BJ (cell line): ENCODE data around the gene SOS1. TPM values are rescaled to one million over a fixed set of nuclear protein-coding genes. Genes with fewer than 3 reads are reported as not detected.

Source experiments
- CTCF ChIA-PET: fragments of 350-600 bp; formaldehyde crosslinking; extraction: SDS; loops from one replicate; lab custom pipeline; 2021; ENCODE audit warnings: antibody characterized with exemption, inconsistent platforms; lab: Yijun Ruan, JAX
- POLR2A ChIA-PET: fragments of 300-600 bp; sonication (Branson Sonifier 250); formaldehyde crosslinking; extraction: SDS; loops from one replicate; lab custom pipeline; 2021; ENCODE audit warnings: antibody characterized with exemption; lab: Charles Lee
- DNase-seq: peaks from one replicate; pipeline ENCODE4 v3.0.0-alpha.2; 2011; ENCODE audit warnings: low read depth
- H3K27me3 ChIP-seq: 2 replicates; pipeline ENCODE4 v1.6.0; 2011; ENCODE audit warnings: low read length; ENCODE audit not compliant: control insufficient read depth, insufficient read depth
- H3K36me3 ChIP-seq: 2 replicates; pipeline ENCODE4 v1.5.1; 2011; ENCODE audit warnings: low read length; ENCODE audit not compliant: control insufficient read depth, insufficient read depth
- H3K4me3 ChIP-seq: 2 replicates; pipeline ENCODE4 v1.5.1; 2011; ENCODE audit warnings: low read depth, mild to moderate bottlenecking, control low read depth, low read length
- polyA plus RNA-seq: library from polyadenylated mRNA; depleted of rRNA; stranded (reverse); fragments of >200 nt; gene quantifications from 2 replicates; pipeline ENCODE4 v1.2.3, GENCODE V29; 2011
- TF ChIP-seq, protein P1 (sequence below): IDR thresholded peaks from 2 replicates; pipeline ENCODE4 v1.5.1; 2011; ENCODE audit warnings: low read depth, mild to moderate bottlenecking, control low read depth, inconsistent platforms, low read length, moderate library complexity; ENCODE audit not compliant: insufficient read depth

The SOS1 gene
- polyA plus RNA-seq, 1 experiment, result 12.9 TPM

DNA sequence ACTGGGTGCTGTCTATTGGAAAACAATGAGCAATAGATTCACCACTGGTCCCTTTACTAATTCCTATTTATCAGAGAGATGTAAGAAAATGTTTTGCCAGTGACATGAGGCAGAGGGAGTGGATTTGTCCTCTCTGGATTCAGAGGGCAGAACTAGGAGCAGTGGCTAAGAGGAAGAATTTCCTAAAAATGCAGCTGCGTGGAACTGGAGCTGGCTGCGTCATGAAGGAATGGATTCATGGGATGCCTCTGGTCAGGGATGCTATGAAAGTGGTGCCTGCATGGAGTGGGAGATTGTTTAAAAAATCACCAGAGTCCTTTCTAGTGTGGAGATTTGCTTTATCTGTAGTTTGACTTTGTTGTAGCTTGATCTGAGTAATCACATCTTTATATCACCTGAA is 152.8 kb downstream of the SOS1 start:
- TF ChIP-seq, protein P1, sequence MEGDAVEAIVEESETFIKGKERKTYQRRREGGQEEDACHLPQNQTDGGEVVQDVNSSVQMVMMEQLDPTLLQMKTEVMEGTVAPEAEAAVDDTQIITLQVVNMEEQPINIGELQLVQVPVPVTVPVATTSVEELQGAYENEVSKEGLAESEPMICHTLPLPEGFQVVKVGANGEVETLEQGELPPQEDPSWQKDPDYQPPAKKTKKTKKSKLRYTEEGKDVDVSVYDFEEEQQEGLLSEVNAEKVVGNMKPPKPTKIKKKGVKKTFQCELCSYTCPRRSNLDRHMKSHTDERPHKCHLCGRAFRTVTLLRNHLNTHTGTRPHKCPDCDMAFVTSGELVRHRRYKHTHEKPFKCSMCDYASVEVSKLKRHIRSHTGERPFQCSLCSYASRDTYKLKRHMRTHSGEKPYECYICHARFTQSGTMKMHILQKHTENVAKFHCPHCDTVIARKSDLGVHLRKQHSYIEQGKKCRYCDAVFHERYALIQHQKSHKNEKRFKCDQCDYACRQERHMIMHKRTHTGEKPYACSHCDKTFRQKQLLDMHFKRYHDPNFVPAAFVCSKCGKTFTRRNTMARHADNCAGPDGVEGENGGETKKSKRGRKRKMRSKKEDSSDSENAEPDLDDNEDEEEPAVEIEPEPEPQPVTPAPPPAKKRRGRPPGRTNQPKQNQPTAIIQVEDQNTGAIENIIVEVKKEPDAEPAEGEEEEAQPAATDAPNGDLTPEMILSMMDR, result no peak
- H3K36me3 ChIP-seq, result no peaks in the 10 kb centered on the region
- POLR2A ChIA-PET, result no interaction called here
- H3K27me3 ChIP-seq, result no peaks in the 10 kb centered on the region; the same call in 1 of the 2 replicates
- CTCF ChIA-PET, result interaction anchor here (0.9 kb wide), 1 partner anchor 20 kb away, joined by 3 read pairs; no protein-coding TSS in a partner anchor
- no peak overlapping the region for H3K4me3 ChIP-seq
- DNase-seq, result no peak

DNA sequence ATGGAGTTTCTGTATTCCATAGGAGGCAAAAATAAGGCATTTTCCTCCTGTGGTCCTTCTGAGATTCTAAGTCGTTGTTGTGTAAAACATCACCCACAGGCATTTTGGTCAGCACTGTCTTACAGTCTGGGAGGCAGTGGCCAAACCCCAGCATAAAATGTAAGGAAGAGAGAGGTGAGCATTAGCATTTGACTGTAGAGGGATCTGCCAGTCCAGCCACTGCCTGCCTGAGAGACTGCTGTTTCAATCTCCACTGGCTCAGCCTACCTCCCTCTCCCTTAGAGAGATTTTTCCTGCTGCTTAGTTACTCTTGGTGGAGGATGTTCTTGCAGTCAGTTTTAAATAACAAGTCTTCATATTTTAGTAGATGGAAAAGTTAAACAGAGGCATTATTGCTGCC is 154.2 kb downstream of the SOS1 start:
- TF ChIP-seq, protein P1, result no peak
- Histone ChIP-seq H3K36me3 (no peaks in the 10 kb centered on the region), H3K4me3 (no peak overlapping the region), H3K27me3 (no peaks in the 10 kb centered on the region; the same call in 1 of the 2 replicates)
- ChIA-PET CTCF (no interaction called here), POLR2A (no interaction called here)
- DNase-seq, result no peak

DNA sequence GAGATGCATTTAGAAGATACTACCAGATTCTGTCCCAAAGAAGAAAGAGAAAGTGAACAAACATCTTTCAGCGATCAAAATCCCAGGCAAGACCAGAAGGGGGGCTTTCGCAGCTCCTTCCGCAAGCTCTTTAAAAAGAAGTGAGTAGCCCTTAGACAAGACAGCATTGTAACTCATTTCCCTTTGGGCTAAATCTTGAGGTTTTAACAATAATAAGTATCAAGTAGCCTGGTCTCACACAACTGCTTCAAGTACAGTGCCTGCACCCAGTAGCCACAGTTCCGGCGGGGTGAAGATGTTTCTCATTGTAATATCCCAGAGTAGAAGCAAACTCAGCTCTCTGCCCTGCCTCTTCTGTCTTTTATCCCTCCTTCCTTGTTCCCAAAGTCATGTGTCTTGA is 154.8 kb downstream of the SOS1 start:
- POLR2A ChIA-PET, result no interaction called here
- CTCF ChIA-PET, result no interaction called here
- TF ChIP-seq, protein P1, result no peak
- Histone ChIP-seq H3K4me3 (no peak overlapping the region), H3K36me3 (no peaks in the 10 kb centered on the region), H3K27me3 (no peaks in the 10 kb centered on the region; the same call in 1 of the 2 replicates)
- no peak for DNase-seq

DNA sequence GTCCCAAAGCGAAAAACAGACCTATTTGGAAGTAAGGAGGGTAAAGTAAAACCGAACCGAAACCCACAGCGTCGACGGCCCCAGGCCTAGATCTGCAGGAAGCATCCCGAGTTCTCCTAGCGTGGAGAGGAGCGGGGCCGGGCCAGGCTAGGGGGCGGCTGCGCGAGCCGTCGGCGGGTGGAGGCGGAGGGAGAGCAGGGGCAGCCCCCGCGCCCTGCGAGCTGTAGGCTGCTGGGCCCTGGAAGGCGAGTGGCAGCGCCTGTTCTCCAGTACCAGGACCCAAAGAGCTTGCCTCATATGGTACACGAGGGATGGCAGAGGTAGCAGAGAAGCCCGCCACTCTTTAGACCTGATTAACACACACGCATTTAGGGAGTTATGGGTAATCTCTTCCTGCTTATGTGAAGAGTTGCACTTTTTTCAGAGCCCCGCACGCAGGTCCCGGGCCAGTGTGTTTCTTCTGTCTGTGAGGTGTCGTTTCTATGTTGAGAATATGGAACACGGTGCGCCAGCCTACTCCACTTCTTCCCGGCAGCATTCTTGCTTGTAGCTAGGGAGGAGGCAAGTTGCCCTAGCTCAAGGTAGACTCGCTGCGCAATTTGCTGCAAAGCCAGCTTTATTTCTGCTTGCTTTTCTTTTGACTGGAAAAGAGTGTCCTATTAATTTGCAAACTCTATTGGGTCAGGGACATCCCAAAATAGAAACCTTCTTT is 160.1 kb downstream of the SOS1 start:
- Histone ChIP-seq H3K27me3 (peaks cover 2% of the 10 kb centered on the region; the same call in 1 of the 2 replicates), H3K36me3 (no peaks in the 10 kb centered on the region), H3K4me3 (peak overlapping the region; percentile 27)
- POLR2A ChIA-PET, result no interaction called here
- TF ChIP-seq, protein P1, result no peak
- CTCF ChIA-PET, result interaction anchor here (1.3 to 2.6 kb wide), 3 partner anchors 10 to 14 kb away, joined by 5 to 9 read pairs (median 6); no protein-coding TSS in a partner anchor
- DNase-seq, result no peak

DNA sequence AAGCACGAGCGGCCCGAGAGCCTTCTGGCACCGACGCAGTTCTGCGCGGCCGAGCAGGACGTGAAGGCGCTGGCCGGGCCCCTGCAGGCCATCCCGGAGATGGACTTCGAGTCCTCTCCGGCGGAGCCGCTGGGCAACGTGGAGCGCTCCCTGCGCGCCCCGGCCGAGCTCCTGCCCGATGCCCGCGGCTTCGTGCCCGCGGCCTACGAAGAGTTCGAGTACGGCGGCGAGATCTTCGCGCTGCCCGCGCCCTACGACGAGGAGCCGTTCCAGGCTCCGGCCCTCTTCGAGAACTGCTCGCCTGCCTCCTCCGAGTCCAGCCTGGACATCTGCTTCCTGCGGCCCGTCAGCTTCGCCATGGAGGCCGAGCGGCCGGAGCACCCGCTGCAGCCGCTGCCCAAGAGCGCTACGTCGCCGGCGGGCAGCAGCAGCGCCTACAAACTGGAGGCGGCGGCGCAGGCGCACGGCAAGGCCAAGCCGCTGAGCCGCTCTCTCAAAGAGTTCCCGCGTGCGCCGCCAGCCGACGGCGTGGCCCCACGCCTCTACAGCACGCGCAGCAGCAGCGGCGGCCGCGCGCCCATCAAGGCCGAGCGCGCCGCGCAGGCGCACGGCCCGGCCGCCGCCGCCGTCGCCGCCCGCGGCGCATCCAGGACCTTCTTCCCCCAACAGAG is 160.8 kb downstream of the SOS1 start:
- no peak for DNase-seq

More for the DNA sequence above, 160.8 kb downstream of the SOS1 start:
- Histone ChIP-seq H3K4me3 (peak overlapping the region; percentile 31), H3K27me3 (peaks cover 2% of the 10 kb centered on the region; the same call in 1 of the 2 replicates), H3K36me3 (no peaks in the 10 kb centered on the region)
- POLR2A ChIA-PET, result no interaction called here
- TF ChIP-seq, protein P1, result no peak
- CTCF ChIA-PET, result interaction anchor here (0.9 to 2.6 kb wide), 4 partner anchors 11 to 268 kb away, joined by 3 to 9 read pairs (median 4); no protein-coding TSS in a partner anchor
